Activated CD4-positive, CD25-positive, alpha-beta regulatory T cell treated with anti-CD3 and anti-CD28 coated beads, Interleukin-2, amount 50 U/mL, for 16 hours (primary cell): ENCODE data around the gene DHRS13.
"Not testable (repeated sequence)": the region's sequence is repeated elsewhere in the genome, so short reads cannot be mapped to it uniquely, and the experiment has no call there.

Experiments
- DNase-seq: peaks from one replicate; pipeline ENCODE4 v3.0.0-alpha.2; 2020; ENCODE audit warnings: low read depth, low spot score

The DHRS13 gene

DNA sequence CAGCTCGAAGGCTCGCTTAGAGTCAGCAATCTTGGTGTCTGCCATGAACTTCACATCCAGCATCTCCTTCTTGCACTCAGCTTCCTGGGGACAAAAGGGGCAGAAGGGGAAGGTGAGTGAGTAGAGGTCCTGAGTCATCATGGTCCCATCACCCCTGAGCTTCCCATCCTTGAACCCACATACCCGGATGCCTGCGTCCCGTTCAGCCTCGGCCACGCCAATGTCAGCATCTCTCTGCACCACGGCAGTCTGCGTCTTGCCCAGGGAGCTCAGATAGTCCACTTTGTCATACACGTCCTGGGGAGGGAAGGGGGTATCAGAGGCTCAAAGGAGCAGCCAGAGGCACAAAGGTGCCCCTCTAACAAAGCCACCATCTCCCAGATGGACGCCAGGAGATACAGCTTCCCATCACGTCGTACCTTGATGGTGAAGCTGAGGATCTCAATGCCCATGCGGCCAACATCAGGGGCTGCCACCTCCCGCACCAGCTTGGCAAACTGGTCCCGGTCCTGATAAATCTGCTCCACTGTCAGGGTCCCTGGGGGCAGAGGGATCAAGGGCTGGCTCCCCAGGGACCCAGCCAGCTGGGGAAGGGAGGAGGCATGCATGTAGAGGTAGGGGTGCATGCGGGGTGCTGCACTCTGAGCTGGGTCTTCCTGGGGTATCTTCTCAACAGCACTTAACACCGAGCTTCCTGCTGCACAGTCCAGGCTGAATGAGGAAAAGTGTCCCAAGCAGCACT is 20.6 kb downstream of the DHRS13 start:
- DNase-seq: no peak

DNA sequence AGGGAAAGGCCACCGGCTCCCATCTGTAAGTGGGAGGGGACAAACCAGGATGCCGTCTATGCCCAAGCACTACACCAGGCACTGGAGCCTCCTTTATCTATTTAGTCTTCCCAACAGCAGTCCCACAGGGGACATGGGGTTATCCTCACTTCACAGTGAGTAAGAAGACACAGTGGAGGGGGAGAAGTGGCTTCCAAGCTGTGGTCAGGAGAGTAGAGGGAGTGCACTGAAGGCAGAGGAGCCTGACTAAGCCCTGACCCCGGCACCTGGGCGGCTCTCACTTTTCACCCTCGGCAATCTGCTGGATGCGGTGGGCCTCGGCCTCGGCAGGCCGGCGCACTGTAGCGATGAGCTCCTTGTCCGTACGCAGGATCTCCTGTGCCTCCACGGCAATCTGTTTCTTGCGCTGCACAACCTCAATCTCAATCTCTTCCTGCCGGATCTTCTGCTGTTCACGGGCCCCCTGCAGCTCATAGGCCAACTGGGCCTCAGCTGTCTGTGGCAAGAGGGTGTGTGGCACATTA is 21.3 kb downstream of the DHRS13 start:
- DNase-seq: no peak

DNA sequence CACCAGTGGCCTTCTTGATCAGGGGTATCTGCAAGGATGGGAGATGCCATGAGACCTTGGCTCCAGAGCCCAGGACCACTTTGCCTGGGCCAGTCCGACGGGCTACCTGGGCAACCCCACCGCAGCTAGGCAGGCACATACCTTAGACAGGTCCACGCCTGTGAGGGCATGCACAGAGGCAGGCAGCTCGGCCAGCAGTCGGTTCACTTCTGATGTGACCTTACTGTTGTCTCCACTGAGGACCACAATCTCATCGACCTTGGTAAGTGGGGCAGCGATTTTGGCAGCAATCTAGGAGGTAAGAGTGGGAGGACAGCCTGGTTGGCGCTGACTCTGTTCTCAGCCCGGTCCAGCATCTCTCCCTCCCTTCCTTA is 22.3 kb downstream of the DHRS13 start:
- DNase-seq: no peak

DNA sequence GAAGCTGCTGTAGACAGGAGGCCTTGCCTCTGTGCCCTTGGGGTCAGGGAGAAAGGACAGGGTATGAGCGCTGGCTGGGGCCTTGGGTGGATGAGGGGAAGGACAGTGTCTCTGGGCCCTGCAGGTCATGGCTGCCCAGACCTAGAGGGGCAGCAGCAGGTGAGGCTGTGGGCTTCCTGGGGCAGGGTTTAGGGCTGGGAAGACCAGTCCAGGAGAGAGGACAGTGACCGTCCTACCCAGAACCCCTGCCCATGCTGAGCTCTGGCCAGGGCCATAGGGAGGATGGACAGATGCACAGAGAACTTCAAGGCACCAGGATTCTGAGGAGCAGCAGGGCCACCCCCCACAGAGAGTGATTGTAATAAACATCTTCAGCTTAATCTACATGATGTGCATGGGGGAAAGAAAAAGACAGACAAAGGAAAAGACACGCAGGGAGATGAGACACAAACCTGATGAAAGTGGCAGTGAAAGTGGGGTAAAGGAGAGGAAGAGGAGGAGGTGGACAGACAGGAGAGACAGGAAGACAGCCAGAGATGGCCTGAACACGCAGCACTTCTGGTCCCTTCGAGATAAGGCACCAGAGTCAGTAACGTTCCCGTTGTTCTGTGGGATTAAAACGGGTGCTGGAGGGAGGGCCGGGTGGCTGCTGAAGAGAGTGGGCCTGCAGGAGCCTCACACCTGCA is 22.9 kb downstream of the DHRS13 start:
- DNase-seq: no peak

DNA sequence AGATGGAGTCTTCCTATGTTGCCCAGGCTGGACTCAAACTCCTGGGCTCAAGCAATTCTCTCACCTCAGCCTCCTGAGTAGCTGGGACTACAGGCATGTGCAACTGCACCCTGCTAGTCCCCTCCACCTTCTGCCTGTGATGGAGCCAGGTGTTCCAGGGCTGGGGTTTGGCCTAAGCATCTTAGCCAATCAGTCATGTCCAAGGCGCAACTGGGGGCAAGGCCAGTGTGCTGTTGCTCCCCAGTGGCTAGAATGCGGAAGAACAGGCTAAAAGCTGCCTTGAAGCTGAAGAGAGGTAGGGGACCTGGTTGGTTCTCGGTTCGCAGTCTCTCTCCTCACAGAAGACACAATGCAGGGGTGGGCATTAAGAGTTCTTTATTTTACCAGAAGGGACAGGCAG is 23.9 kb downstream of the DHRS13 start:
- DNase-seq: no peak

DNA sequence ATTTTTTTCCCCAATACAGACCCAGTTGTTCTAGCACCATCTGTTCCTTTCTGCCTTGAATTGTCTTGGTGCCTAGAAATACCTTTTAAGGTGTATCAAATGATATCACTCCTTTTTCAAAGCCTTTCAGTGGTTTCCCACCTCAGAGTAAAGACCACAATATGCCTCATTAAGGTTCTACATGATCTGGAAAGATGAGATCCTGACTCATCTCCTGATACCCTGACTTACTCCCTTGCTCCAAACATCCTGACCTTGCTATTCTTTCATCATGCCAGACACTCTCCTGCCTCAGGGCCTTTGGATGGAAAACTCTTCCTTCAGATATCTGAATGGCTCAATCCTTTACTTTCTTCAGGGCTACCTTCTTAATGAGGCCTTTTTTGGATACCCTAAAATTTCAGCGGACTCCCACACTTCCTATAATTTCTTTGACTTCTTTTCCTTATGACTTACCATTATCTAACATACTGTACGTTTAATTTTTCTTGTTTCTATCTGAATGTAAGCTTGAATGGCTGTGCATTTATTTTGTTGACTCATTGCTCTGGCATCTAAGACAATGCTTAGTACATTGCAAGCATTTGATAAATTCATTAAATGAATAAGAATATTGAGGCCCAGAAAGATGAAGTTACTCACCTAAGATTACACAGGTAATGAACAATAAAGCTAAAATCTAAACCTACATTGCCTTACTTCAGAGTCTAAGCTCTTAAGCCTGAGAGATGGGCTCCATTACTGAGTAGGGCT is 24.5 kb downstream of the DHRS13 start:
- no peak for DNase-seq

DNA sequence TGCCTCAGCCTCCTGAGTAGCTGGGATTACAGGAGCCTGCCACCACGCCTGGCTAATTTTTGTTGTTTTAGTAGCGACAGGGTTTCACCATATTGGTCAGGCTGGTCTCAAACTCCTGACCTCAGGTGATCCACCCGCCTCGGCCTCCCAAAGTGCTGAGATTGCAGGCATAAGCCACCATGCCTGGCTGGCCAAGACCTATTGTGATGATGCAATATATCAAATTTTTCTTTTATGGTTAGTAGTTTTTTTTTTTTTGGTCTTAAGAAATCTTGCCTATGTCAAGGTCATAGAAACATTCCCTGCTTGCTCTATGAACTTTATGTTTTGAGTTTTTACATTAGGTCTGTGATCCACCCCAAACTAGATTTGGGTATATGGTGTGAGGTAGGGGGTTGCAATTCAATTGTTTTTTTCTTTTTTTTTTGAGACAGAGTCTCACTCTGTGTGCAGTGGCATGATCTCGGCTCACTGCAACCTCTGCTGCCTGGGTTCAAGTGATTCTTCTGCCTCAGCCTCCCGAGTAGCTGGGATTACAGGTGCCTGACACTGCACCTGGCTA is 25.6 kb downstream of the DHRS13 start:
- DNase-seq: not testable (repeated sequence)

DNA sequence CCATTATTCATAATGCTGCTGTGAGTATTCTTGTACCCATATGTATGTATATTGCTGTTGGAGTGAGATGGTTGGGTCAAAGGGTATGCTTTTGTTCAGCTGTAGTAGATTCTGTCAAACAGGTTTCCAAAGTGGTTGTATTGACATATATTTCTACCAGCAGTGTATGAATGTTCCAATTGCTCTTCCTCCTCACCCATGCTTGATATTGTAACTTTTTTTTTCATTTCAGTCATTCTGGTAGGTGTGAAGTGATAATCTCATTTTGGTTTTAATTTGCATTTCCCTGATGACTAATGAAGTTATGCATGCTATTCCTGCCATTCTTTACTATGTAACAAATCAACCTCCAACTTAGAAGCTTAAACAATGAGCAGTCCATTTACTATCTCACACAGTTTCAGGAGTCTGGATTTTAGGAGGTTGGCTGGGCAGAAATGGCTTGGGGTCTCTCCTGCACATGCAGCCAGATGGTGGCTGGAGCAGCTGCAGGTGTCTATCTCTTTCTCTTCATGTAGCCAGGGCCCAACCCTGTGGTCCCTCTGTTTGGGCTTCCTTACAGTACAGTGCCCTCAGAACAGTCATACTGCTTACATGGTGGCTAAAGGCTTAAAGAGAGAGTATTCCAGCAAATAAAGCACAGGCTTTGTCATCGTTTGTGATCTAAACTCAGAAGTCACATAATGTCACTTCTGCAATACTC is 26.9 kb downstream of the DHRS13 start:
- no peak for DNase-seq

DNA sequence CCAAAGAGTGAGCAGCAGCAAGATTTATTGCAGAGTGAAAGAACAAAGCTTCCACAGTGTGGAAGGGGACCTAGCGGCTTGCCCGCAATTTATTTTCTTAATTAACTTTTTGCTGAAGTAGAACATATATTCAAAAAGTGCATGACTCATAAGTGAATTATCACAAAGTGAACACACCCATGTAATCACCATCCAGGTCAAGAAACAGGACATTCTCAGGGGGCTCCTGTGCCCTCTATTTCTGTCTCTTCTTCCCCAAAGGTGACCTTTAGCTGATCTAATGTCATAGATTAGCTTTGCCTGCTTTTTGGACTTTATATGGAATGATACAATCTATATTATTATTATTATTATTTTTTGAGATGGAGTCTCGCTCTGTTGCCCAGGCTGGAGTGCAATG is 28.1 kb downstream of the DHRS13 start:
- no peak for DNase-seq

DNA sequence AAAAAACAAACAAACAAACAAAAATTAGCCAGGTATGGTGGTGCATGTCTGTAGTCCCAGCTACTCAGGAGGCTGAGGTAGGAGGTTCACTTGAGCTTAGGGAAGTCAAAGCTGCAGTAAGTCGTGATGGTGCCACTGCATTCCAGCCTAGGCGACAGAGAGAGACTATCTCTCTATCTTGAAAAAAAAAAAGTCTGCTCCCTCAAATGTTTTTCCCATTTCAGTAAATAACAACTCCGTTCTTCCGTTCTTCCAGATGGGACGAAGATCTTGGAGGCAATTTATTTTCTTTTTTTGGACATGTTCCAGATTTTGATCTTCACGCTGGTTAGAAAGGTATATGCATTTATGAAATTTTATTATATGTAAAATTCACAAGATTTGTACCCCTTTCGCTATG is 29.0 kb downstream of the DHRS13 start:
- DNase-seq: no peak

DNA sequence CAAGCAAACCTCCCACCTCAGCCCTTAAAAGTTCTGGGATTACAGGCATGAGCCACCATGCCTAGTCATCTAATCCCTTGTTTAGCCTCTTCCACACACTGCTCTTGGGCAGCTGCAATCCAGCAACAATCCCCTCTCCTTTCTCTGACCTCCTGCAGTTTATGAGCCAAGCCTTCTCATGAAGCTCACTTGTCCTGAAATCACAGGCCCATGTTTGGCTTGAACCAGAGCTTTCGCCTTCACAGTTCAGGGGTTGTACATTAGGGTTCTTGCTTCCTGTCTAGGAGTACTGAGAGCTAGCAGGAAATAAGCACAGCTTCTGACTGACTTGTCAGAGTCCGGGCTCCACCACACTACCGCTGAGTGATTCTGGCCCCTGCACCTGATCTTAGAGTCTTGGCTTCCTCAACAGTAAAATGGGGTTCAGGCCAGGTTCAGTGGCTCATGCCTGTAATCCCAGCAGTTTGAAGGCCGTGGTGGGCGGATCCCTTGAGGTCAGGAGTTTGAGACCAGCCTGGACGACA is 31.8 kb downstream of the DHRS13 start:
- DNase-seq: peak; percentile 10

DNA sequence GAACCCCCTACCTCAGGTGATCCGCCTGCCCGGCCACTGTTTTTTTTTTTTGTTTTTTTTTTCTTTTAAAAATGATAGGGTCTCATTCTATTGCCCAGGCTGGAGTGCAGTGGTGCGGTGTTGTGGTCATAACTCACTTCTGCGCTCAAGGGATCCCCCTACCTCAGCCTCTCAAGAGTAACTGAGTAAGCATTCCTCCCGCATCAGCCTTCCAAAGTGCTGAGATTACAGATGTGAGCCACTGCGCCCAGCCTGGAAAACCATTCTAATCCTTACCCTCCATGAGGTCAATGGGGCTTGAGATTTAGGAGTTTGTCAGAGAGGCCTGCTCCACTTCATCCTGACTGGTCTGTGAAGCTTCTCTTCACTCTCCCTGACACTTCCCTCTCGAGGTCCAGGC is 35.6 kb downstream of the DHRS13 start:
- DNase-seq: no peak

DNA sequence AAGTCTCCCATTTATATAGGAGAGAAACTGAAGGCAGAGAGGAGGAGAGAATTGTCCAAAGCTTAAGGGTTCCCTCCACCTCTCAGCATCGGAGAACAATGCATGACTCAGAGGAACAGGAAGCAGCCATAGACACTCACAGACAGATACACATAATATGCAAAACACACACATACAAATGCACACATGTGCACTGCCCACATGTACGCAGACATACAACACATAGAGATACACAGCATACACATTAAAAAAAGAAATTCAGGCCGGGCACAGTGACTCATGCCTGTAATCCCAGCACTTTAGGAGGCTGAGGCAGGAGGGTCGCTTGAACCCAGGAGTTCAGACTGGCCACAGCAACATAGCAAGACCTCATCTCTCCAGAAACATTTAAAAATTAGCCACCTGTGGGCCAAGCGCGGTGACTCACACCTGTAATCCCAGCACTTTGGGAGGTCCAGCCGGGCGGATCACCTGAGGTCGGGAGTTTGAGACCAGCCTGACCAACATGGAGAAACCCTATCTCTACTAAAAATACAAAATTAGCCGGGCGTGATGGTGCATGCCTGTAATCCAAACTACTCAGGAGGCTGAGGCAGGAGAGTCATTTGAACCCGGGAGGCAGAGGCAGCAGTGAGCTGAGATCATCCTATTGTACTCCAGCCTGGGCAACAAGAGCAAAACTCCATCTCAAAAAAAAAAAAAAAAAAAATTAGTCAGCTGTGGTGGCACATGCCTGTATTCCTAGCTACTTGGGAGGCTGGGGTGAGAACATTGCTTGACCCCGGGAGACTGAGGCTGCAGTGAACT is 36.7 kb downstream of the DHRS13 start:
- no peak for DNase-seq

DNA sequence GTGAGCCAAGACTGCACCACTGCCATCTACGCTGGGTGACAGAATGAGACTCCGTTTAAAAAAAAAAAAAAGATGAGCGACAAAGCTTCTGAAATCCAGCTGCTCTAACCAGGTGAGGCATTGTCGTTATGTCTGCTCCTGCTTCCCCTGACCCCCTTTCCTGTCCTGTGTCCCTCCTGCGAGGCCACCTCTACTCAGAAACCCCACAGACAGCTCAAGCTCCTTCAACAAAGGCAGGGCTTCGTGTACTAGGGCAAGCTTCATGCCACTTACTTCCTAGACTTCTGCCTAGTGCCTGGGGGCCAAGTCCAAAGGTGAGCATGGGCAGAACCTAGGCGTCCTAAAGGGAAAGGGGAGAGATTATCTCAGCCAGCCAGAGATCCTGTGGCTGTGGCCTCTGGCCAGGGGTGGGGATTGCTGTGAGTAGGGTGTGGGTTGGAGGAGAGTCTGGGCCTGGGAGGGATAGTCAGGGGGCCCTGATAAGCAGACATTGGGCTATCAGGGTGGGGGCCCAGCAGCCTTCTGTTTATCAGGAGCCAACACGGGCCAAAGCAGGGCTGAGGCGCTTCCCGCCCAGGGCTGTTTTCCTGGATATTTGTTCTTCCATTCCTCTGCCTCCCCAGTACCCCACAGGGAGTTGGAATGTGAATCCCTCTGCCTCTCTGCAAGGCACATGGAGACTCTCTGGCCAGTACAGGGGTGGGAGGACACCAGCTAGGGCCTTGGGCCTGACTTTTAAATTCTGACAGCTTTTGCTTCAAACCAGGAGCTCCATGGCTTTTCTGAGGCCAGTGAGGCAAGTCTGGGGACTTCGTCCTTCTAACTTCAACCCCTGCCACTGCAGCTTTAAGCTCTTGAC is 37.7 kb downstream of the DHRS13 start:
- no peak for DNase-seq

DNA sequence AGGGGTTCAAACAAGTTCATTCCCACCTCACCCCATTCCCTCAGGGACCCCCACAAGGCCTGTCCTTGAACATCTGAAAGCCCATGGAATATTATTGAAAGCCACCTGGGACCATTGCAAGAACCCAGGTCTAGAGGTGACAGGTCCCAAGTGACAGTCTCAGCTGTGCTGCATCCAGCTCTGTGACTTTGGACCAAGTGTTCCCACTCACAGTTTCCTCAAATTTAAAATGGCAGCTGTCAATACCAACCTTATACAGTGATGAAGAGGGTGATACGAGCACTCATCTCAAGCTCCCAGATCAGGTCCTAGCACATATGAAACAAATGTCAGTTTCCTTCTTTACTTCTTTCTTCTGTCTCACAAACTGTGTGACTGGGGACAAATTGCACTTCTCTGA is 38.9 kb downstream of the DHRS13 start:
- DNase-seq: no peak

DNA sequence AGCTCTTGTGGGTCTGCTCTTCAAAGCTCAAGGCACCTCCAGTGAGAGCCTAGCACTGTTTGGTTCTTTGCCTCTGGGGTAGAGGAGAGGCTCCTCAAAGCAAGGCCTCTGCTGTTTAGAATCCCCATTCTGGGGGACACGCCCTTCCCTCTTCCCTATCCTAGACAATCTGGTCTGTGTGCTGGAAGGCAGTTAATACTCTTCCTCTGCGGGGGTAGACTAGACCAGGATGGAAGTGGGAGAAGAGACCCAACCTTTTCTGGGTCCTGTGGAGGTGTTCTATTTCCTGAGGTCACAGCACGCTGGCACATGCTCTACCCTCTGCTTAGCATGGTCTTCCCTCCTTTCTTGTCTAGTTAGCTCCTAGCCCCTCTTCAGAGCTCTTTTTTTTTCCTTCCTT is 40.3 kb downstream of the DHRS13 start:
- no peak for DNase-seq

DNA sequence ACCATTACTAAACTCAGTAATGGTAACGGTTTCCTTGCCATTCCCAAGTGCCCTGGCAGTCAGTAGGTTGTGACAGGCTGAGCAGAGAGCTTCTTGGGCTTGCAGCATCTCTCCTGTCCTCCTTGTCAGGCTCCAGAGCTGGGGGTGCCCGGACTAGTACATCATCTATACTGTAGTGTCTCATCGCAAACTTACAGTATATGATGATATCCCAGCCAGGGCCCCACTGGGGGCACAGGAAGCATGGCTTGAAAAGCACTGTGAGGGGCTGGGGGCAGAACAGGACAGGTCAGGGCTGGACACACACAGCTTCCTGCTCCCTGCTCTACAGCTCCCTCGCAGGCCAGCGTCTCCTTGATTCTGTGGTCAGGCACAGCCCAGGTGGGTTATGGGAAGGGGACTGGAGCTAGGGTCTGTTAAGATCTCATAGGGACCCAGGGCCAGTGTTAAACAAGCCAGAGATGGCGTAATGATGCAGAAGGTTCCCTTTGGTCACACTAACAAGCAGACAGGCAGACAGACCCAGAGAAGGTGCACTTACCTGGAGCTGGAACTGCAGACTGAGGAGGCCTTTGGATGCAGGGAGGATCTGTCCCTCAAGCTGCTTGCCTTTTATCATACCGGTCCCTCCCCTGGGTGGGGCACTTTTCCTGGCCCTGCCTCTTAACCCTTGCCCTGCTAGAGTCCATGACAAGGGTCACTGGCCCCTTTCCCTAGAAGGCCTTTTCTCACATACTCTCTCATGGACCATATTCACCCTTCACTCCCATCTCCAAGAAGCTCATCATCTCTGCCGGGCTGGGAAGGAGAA is 41.3 kb downstream of the DHRS13 start:
- no peak for DNase-seq

DNA sequence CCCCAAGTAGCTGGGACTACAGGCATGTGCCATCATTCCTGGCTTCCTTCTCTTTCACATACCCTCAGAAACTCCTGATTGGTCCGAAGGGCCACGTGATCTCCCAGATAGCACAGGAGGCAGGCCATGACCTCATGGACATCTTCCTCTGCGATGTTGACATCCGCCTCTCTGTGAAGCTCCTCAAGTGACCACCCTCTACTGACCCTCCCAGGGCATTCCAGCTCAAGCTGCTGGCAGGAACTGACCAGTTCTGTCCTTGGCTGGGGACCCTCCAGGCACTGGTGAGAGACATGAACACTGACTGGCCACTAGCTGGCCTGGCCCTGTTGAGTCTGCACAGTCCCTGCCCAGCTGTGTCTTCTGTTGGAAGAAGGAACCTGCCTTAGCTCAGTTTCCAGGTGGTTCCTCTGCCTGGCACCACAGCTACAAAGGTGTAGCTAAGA is 42.5 kb downstream of the DHRS13 start:
- no peak for DNase-seq
